ENCODE results near the gene NEDD4L. TPM values are rescaled to one million over a fixed set of nuclear protein-coding genes. Genes with fewer than 3 reads are reported as not detected.

Gene NEDD4L
- total RNA-seq, 2 experiments from 2014 or later: 11.2 to 13.7 TPM

GRCh38 chr18:58255701-58256311, 211.8 kb downstream of the NEDD4L start:
- H3K36me3 ChIP-seq (ENCODE audit: insufficient read depth, low read length): no peaks in the 10 kb centered on the region
- no peak for TF ChIP-seq CTCF (IDR thresholded peaks at IDR 0.05)
- ChIA-PET POLR2A (no interaction called here), CTCF (no interaction called here)
- H3K36me3 Mint-ChIP-seq (ENCODE audit: low read depth): no peaks in the 10 kb centered on the region
- H3K27me3 Mint-ChIP-seq: no peaks in the 10 kb centered on the region
- no peak for DNase-seq
- H3K9me3 Mint-ChIP-seq: no peaks in the 10 kb centered on the region
- H3K4me3 ChIP-seq (ENCODE audit: low read length): no peak overlapping the region
- H3K27me3 ChIP-seq (ENCODE audit: control insufficient read depth in 1 of 2, insufficient read depth in 2 of 2, low read length in 2 of 2): no peaks in the 10 kb centered on the region
- H3K4me1 Mint-ChIP-seq (ENCODE audit: low read depth): no peaks in the 10 kb centered on the region
- H3K4me1 ChIP-seq (ENCODE audit: insufficient read depth, low read length): no peaks in the 10 kb centered on the region
- ATAC-seq (ENCODE audit: poor library complexity): no peak
- H3K9me3 ChIP-seq (ENCODE audit: control insufficient read depth in 1 of 2, insufficient read depth in 1 of 2, low read length in 2 of 2): no peaks in the 10 kb centered on the region
- intact Hi-C loops (cut with DNase I, micrococcal nuclease): no loop called here
- no peak overlapping the region for H3K4me3 Mint-ChIP-seq
- no peak overlapping the region for H3K27ac Mint-ChIP-seq
- H3K27ac ChIP-seq (ENCODE audit: low read depth in 1 of 2, low read length in 2 of 2): no peak overlapping the region

GRCh38 chr18:58256316-58257080, 212.5 kb downstream of the NEDD4L start:
- H3K9me3 Mint-ChIP-seq: no peaks in the 10 kb centered on the region
- no peak overlapping the region for H3K27ac Mint-ChIP-seq
- ATAC-seq (ENCODE audit: poor library complexity): no peak
- no peak overlapping the region for H3K4me3 ChIP-seq (ENCODE audit: low read length)
- no peaks in the 10 kb centered on the region for H3K27me3 Mint-ChIP-seq
- no peak overlapping the region for H3K4me3 Mint-ChIP-seq
- no peaks in the 10 kb centered on the region for H3K36me3 Mint-ChIP-seq (ENCODE audit: low read depth)
- CTCF ChIA-PET: no interaction called here
- no peaks in the 10 kb centered on the region for H3K4me1 ChIP-seq (ENCODE audit: insufficient read depth, low read length)
- intact Hi-C loops (cut with DNase I, micrococcal nuclease): no loop called here
- H3K27ac ChIP-seq (ENCODE audit: low read depth in 1 of 2, low read length in 2 of 2): no peak overlapping the region
- H3K4me1 Mint-ChIP-seq (ENCODE audit: low read depth): no peaks in the 10 kb centered on the region
- no peak for DNase-seq
- no peaks in the 10 kb centered on the region for H3K36me3 ChIP-seq (ENCODE audit: insufficient read depth, low read length)
- H3K9me3 ChIP-seq (ENCODE audit: control insufficient read depth in 1 of 2, insufficient read depth in 1 of 2, low read length in 2 of 2): no peaks in the 10 kb centered on the region
- POLR2A ChIA-PET: no interaction called here
- TF ChIP-seq CTCF (IDR thresholded peaks at IDR 0.05): no peak
- H3K27me3 ChIP-seq (ENCODE audit: control insufficient read depth in 1 of 2, insufficient read depth in 2 of 2, low read length in 2 of 2): no peaks in the 10 kb centered on the region

GRCh38 chr18:58257461-58257860, 213.4 kb downstream of the NEDD4L start:
- no peaks in the 10 kb centered on the region for H3K4me1 ChIP-seq (ENCODE audit: insufficient read depth, low read length)
- Mint-ChIP-seq H3K9me3 (no peaks in the 10 kb centered on the region), H3K36me3 (ENCODE audit: low read depth) (no peaks in the 10 kb centered on the region), H3K4me1 (ENCODE audit: low read depth) (no peaks in the 10 kb centered on the region), H3K27ac (no peak overlapping the region), H3K27me3 (no peaks in the 10 kb centered on the region), H3K4me3 (no peak overlapping the region)
- ATAC-seq (ENCODE audit: poor library complexity) (no peak), DNase-seq (no peak)
- no peaks in the 10 kb centered on the region for H3K9me3 ChIP-seq (ENCODE audit: control insufficient read depth in 1 of 2, insufficient read depth in 1 of 2, low read length in 2 of 2)
- no peak overlapping the region for H3K4me3 ChIP-seq (ENCODE audit: low read length)
- POLR2A ChIA-PET: no interaction called here
- H3K27me3 ChIP-seq (ENCODE audit: control insufficient read depth in 1 of 2, insufficient read depth in 2 of 2, low read length in 2 of 2): no peaks in the 10 kb centered on the region
- TF ChIP-seq CTCF (IDR thresholded peaks at IDR 0.05): no peak
- CTCF ChIA-PET: no interaction called here
- H3K36me3 ChIP-seq (ENCODE audit: insufficient read depth, low read length): no peaks in the 10 kb centered on the region
- intact Hi-C loops (cut with DNase I, micrococcal nuclease): no loop called here
- no peak overlapping the region for H3K27ac ChIP-seq (ENCODE audit: low read depth in 1 of 2, low read length in 2 of 2)

Data from CD4-positive, alpha-beta T cell (primary cell).